ENCODE measurements around the gene ANKS4B. TPM values are rescaled to one million over a fixed set of nuclear protein-coding genes. Genes with fewer than 3 reads are reported as not detected.

ANKS4B gene
- total and polyA plus RNA-seq, 2 experiments from 2014 or later = 0.07 TPM; not detected in 1

DNA sequence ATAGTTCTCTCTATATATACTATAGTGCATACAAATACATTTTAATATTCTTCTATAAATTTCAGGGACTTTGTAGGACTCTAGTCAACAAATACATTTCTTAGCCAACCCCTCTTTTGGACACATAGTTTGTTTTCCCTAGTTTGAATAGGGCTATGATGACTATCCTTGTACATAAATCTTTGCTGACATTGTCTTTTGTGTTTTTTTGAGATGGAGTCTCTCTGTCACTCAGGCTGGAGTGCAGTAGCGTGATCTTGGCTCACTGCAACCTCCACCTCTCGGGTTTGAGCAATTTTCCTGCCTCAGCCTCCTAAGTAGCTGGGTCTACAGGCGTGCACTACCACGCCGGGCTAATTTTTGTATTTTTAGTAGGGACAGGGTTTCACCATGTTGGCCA is 3.3 kb downstream of the ANKS4B start:
- Mint-ChIP-seq H3K27ac (no peak overlapping the region), H3K27me3 (ENCODE audit: insufficient read depth, low read depth, poor library complexity) (peaks cover 4% of the 10 kb centered on the region)

DNA sequence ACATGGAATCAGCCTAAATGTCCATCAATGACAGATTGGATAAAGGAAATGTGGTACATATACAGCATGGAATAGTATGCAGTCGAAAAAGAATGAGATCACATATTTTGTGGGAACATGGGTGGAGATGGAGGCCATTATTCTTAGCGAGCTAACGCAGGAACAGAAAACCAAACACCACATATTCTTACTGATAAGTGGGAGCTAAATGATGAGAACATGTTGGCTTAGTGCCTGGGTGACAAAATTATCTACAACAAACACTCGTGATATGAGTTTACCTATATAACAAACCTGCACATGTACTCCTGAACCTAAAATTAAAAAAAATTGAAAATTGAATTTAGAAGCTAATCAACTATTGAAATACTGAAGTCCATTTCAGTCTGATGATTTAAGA is 6.1 kb downstream of the ANKS4B start:
- Histone ChIP-seq H3K27ac (ENCODE audit: low read depth) (no peak overlapping the region), H2AFZ (0 out of 2 replicates have a peak overlapping the region, but pooled peaks have one; percentile 43), H3K36me3 (ENCODE audit: insufficient read depth) (no peaks in the 10 kb centered on the region), H3K79me2 (replicated peaks; ENCODE audit: insufficient read depth) (no peaks in the 10 kb centered on the region), H3K27me3 (ENCODE audit: insufficient read depth) (no peaks in the 10 kb centered on the region), H3K4me2 (no peak overlapping the region), H3K4me3 (no peak overlapping the region), H3F3A (replicated peaks; ENCODE audit: low read depth) (no peaks in the 10 kb centered on the region), H4K20me1 (replicated peaks; ENCODE audit: insufficient read depth) (no peaks in the 10 kb centered on the region), H3K9me2 (ENCODE audit: insufficient read depth) (peaks cover 9% of the 10 kb centered on the region), H3K4me1 (ENCODE audit: insufficient read depth) (no peaks in the 10 kb centered on the region)
- Mint-ChIP-seq H3K4me3 (no peak overlapping the region), H3K9me3 (no peaks in the 10 kb centered on the region), H3K4me1 (no peaks in the 10 kb centered on the region), H3K36me3 (ENCODE audit: low read depth) (no peaks in the 10 kb centered on the region), H3K27ac (no peak overlapping the region), H3K27me3 (ENCODE audit: insufficient read depth, low read depth, poor library complexity) (peaks cover 8% of the 10 kb centered on the region)
- ATAC-seq (no peak), DNase-seq (ENCODE audit: low spot score) (no peak)
- no peak for TF ChIP-seq POLR2AphosphoS5 (IDR thresholded peaks at IDR 0.05; ENCODE audit: low read depth)
- TF ChIP-seq STAT1 (IDR thresholded peaks at IDR 0.05; ENCODE audit: unreplicated experiment) = no peak
- no peak for TF ChIP-seq JUNB (IDR thresholded peaks at IDR 0.05; ENCODE audit: unreplicated experiment)
- TF ChIP-seq, protein P1, sequence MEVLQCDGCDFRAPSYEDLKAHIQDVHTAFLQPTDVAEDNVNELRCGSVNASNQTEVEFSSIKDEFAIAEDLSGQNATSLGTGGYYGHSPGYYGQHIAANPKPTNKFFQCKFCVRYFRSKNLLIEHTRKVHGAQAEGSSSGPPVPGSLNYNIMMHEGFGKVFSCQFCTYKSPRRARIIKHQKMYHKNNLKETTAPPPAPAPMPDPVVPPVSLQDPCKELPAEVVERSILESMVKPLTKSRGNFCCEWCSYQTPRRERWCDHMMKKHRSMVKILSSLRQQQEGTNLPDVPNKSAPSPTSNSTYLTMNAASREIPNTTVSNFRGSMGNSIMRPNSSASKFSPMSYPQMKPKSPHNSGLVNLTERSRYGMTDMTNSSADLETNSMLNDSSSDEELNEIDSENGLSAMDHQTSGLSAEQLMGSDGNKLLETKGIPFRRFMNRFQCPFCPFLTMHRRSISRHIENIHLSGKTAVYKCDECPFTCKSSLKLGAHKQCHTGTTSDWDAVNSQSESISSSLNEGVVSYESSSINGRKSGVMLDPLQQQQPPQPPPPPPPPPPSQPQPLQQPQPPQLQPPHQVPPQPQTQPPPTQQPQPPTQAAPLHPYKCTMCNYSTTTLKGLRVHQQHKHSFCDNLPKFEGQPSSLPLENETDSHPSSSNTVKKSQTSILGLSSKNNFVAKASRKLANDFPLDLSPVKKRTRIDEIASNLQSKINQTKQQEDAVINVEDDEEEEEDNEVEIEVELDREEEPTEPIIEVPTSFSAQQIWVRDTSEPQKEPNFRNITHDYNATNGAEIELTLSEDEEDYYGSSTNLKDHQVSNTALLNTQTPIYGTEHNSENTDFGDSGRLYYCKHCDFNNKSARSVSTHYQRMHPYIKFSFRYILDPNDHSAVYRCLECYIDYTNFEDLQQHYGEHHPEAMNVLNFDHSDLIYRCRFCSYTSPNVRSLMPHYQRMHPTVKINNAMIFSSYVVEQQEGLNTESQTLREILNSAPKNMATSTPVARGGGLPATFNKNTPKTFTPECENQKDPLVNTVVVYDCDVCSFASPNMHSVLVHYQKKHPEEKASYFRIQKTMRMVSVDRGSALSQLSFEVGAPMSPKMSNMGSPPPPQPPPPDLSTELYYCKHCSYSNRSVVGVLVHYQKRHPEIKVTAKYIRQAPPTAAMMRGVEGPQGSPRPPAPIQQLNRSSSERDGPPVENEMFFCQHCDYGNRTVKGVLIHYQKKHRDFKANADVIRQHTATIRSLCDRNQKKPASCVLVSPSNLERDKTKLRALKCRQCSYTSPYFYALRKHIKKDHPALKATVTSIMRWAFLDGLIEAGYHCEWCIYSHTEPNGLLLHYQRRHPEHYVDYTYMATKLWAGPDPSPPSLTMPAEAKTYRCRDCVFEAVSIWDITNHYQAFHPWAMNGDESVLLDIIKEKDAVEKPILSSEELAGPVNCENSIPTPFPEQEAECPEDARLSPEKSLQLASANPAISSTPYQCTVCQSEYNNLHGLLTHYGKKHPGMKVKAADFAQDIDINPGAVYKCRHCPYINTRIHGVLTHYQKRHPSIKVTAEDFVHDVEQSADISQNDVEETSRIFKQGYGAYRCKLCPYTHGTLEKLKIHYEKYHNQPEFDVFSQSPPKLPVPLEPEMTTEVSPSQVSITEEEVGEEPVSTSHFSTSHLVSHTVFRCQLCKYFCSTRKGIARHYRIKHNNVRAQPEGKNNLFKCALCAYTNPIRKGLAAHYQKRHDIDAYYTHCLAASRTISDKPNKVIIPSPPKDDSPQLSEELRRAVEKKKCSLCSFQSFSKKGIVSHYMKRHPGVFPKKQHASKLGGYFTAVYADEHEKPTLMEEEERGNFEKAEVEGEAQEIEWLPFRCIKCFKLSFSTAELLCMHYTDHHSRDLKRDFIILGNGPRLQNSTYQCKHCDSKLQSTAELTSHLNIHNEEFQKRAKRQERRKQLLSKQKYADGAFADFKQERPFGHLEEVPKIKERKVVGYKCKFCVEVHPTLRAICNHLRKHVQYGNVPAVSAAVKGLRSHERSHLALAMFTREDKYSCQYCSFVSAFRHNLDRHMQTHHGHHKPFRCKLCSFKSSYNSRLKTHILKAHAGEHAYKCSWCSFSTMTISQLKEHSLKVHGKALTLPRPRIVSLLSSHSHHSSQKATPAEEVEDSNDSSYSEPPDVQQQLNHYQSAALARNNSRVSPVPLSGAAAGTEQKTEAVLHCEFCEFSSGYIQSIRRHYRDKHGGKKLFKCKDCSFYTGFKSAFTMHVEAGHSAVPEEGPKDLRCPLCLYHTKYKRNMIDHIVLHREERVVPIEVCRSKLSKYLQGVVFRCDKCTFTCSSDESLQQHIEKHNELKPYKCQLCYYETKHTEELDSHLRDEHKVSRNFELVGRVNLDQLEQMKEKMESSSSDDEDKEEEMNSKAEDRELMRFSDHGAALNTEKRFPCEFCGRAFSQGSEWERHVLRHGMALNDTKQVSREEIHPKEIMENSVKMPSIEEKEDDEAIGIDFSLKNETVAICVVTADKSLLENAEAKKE (CRISPR knock-in tag; IDR thresholded peaks at IDR 0.05) = no peak

More for the DNA sequence above, 3.3 kb downstream of the ANKS4B start:
- no peak overlapping the region for H2AFZ ChIP-seq
- H3K4me3 ChIP-seq = no peak overlapping the region
- TF ChIP-seq, protein P2, sequence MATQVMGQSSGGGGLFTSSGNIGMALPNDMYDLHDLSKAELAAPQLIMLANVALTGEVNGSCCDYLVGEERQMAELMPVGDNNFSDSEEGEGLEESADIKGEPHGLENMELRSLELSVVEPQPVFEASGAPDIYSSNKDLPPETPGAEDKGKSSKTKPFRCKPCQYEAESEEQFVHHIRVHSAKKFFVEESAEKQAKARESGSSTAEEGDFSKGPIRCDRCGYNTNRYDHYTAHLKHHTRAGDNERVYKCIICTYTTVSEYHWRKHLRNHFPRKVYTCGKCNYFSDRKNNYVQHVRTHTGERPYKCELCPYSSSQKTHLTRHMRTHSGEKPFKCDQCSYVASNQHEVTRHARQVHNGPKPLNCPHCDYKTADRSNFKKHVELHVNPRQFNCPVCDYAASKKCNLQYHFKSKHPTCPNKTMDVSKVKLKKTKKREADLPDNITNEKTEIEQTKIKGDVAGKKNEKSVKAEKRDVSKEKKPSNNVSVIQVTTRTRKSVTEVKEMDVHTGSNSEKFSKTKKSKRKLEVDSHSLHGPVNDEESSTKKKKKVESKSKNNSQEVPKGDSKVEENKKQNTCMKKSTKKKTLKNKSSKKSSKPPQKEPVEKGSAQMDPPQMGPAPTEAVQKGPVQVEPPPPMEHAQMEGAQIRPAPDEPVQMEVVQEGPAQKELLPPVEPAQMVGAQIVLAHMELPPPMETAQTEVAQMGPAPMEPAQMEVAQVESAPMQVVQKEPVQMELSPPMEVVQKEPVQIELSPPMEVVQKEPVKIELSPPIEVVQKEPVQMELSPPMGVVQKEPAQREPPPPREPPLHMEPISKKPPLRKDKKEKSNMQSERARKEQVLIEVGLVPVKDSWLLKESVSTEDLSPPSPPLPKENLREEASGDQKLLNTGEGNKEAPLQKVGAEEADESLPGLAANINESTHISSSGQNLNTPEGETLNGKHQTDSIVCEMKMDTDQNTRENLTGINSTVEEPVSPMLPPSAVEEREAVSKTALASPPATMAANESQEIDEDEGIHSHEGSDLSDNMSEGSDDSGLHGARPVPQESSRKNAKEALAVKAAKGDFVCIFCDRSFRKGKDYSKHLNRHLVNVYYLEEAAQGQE (IDR thresholded peaks at IDR 0.05; ENCODE audit: unreplicated experiment) = no peak
- no peak for TF ChIP-seq NANOG (IDR thresholded peaks at IDR 0.05; ENCODE audit: borderline replicate concordance)
- no peak for TF ChIP-seq EZH2phosphoT487 (IDR thresholded peaks at IDR 0.05; ENCODE audit: unreplicated experiment)
- no peak for TF ChIP-seq POLR2AphosphoS5 (IDR thresholded peaks at IDR 0.05; ENCODE audit: low read depth)
- TF ChIP-seq EZH2 (IDR thresholded peaks at IDR 0.05; ENCODE audit: low read depth, unreplicated experiment) = no peak
- TF ChIP-seq STAT1 (IDR thresholded peaks at IDR 0.05; ENCODE audit: unreplicated experiment) = no peak
- TF ChIP-seq ZNF331 (CRISPR knock-in tag; IDR thresholded peaks at IDR 0.05; ENCODE audit: low read depth) = no peak
- TF ChIP-seq, protein P3, sequence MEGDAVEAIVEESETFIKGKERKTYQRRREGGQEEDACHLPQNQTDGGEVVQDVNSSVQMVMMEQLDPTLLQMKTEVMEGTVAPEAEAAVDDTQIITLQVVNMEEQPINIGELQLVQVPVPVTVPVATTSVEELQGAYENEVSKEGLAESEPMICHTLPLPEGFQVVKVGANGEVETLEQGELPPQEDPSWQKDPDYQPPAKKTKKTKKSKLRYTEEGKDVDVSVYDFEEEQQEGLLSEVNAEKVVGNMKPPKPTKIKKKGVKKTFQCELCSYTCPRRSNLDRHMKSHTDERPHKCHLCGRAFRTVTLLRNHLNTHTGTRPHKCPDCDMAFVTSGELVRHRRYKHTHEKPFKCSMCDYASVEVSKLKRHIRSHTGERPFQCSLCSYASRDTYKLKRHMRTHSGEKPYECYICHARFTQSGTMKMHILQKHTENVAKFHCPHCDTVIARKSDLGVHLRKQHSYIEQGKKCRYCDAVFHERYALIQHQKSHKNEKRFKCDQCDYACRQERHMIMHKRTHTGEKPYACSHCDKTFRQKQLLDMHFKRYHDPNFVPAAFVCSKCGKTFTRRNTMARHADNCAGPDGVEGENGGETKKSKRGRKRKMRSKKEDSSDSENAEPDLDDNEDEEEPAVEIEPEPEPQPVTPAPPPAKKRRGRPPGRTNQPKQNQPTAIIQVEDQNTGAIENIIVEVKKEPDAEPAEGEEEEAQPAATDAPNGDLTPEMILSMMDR (conservative IDR thresholded peaks at IDR 0.05; ENCODE audit: low read depth in 2 of 2) = no peak
- no peaks in the 10 kb centered on the region for H4K20me1 ChIP-seq (replicated peaks; ENCODE audit: insufficient read depth)
- no peaks in the 10 kb centered on the region for H3K79me2 ChIP-seq (replicated peaks; ENCODE audit: insufficient read depth)
- Mint-ChIP-seq H3K4me3 (no peak overlapping the region), H3K4me1 (no peaks in the 10 kb centered on the region), H3K36me3 (ENCODE audit: low read depth) (no peaks in the 10 kb centered on the region), H3K9me3 (no peaks in the 10 kb centered on the region)
- DNase-seq (ENCODE audit: low spot score) (no peak), ATAC-seq (no peak)
- H3K27me3 ChIP-seq (ENCODE audit: insufficient read depth) = no peaks in the 10 kb centered on the region
- no peak overlapping the region for H3K27ac ChIP-seq (ENCODE audit: low read depth)
- H3K4me2 ChIP-seq = no peak overlapping the region
- H3K4me1 ChIP-seq (ENCODE audit: insufficient read depth) = no peaks in the 10 kb centered on the region
- H3F3A ChIP-seq (replicated peaks; ENCODE audit: low read depth) = no peaks in the 10 kb centered on the region
- H3K9me2 ChIP-seq (ENCODE audit: insufficient read depth) = peaks cover 9% of the 10 kb centered on the region
- H3K36me3 ChIP-seq (ENCODE audit: insufficient read depth) = no peaks in the 10 kb centered on the region

All from GM23338 (cell line).